Mammary epithelial cell (primary cell): Measurements from ENCODE around the gene RXRB.

ENCODE experiments used
- CTCF ChIP-seq, 2 donors: IDR thresholded peaks in 1 of 2; conservative IDR thresholded peaks in 1 of 2; 2 replicates each; pipeline ENCODE4 v1.5.1; 2011 to 2012; ENCODE audit warnings: inconsistent platforms in 2 of 2, low read length in 2 of 2, mild to moderate bottlenecking in 2 of 2, control low read depth in 1 of 2, low read depth in 1 of 2; ENCODE audit not compliant: insufficient read depth in 1 of 2; ENCODE audit errors: extremely low read depth in 1 of 2
- EZH2 ChIP-seq: IDR thresholded peaks from 2 replicates; pipeline ENCODE4 v1.6.1; 2012; ENCODE audit warnings: low read length, inconsistent platforms, borderline replicate concordance

- TF ChIP-seq EZH2 (no peak), CTCF (conservative IDR thresholded peaks at IDR 0.05 in 1 of 2, IDR thresholded peaks at IDR 0.05 in 1 of 2; ENCODE audit: extremely low read depth in 1 of 2, insufficient read depth in 1 of 2, low read depth in 1 of 2, low read length in 2 of 2) (no peak)
These were observed 1.5 kb downstream of the RXRB start for GRCh38 chr6:33198853-33199436.
